AG08395 (cell line): Measurements from ENCODE around the gene SMAD3.
A peak's percentile ranks its signal among the peaks of the same experiment; 100 is the strongest.

Experiments
- DNase-seq: peaks from one replicate; pipeline ENCODE4 v3.0.0; 2012; ENCODE audit warnings: mixed read lengths, low spot score

Gene SMAD3

DNA sequence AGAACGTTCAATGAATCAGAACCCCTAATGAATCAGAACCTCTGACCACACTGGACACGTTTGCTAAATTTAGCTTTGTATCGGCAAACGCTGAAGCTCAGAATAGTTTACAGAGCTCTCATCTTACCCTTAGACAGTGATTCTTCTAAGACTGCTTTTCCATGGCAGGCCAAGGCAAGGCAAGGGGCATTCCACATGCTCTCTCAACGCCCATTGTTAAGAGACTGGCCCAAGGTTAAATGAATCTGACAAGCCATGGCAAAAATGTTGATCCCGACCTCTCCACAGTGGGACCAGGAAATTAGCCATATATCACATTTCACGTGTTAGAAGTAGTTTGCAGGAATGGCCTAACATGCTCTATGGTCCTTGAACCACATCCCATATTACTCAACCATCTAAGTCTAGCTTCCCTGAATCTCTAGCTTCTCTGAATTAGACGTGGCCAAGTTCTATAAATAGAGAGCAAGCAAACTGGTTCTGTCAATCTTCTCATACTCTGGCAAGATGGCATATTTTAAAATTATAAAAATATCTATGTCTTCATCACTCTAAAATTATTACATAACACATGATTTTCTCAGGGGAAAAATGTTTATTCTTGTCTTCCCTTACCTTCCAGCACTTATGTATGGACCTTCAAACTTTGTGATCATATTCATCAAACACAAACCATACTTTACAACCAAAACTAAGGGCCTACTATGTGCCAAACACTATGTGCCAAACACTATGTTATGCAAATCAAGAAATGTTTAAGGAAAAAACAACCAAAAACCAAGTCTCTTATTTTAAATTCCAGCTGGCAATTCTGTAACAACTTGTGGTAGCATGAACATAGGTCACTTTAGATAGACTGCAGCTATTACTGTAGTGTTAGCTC, 134.7 kb downstream of the SMAD3 start:
- DNase-seq: no peak

DNA sequence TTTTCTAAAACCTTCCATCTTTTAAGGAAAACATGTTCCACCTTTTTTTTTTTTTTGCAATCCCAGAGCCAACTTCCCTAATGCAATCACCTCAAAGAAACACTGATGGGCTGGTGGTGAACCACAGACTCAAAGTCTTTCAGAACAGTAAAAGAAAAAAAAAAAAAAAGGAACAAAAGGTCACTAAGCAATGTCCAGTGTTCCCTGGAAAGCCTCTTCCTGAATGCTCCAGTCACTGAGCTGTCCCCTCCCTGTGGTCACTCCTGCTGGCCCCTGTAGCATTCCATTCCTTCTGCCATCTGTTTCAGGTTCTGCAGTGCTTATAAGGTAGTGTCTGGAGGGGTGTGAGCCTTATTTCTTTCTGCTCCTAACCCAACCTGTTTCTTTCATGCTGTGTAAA, 135.7 kb downstream of the SMAD3 start:
- DNase-seq: no peak

DNA sequence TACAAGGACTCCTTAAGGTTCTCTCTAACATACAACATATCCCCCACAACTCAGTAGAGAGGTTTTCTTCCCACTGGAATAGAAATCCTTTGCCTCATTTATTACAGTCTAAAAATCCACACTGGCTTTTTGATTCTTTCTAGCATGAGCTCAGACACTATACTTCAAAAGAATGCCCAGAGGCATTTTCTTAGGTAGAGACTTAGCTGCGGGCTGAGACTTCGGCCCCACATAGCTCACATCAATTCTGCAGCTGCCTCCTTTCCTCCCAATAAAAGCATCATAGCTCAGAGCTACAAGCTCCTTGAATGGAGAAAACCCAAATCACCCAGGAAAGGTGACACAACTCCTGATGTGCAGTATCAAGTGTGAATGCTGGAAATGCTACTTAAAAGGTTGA, 136.7 kb downstream of the SMAD3 start:
- DNase-seq: no peak

DNA sequence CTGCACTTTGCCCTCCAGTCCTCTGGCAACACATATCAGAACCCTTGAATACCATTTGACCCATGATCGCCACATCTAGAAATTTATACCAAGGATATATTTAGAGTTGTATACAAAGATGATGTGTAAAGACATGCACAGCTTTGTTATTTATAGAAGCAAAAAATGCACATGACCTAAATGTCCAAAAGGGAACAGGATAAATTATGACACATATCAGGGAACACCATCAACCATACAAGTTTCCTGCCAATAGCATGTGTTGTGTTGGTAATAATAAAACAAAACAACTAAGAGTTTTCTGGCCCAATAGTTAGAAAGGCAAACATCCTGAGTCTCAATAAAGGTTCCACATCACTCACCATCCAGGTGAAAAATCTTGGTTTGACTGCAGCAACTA, 137.6 kb downstream of the SMAD3 start:
- DNase-seq: no peak

DNA sequence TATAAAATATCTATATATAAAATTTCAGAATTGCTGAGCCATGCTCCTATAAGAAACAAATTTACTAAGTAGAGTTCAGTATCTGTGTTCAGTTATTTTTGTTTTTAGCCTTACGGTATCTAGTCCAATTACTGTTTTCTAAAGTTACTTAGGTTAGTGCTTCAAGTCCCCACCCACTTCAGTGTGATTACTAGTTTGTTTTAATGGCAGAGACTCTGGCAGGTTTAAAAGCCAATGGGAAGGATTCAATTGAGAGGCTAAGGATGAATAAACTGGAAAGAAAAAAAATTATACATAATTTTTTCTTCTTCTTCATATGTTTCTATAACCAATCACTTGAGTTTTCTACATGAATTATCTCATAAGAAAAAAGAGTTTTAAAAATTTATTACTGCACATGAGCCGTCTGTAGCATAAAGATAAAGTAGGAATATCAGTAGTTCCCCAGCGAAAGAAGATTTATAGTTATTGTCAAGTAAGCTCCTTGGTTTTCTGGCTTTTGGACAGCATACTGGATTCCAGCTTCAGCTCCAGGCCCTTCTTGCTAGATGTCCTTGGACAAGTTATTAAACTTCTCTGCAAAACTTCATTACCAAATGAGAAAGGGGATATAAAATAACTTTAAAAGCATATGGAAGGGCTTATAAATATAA, 142.3 kb downstream of the SMAD3 start:
- DNase-seq: no peak

DNA sequence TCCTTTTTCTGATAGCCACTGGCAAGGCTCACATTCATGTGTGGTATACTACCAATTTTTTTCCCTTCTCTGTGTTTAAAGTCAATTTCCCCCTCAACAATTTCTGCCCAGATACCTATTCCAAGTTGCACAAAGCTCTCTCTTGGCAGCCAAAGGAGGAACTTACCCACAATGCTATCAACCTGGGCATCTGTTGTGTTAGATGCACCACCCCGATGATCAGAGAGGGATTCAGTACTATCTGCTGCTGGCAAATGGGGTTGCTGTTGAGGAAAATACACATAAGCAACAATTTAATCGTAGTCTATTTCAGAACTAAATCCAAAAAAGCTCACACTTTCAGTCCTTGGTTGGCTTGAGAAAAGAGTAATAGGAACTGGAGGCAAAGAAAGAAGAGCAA, 143.0 kb downstream of the SMAD3 start:
- no peak for DNase-seq

DNA sequence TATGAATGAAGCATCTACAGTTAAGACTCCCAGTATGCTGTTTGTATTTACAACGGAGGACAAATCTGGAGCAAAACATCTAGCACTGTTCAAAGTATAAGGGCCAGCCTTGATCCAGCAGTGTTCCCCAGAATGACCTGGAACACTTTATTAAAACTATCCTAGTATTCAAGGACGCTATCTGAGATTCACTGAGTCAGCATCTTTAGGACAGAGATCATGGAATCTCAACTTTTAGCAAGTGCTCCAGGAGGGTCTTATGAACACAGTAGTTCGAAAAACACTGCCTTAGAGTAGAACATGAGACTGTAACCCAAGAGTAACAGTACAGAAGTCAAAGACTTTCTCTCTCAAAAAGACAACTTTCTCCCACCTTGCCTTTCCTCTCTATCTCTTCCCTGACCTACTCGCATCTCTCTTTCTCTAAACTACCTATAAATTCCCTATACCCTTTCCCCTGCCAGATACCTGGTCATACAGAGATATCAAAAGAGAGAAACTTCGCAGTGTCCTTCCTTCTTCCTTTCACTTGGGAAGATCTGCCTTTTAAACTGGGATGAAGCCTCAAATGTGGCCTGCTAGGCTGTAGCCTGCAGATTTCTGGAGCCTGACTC, 145.3 kb downstream of the SMAD3 start:
- no peak for DNase-seq

DNA sequence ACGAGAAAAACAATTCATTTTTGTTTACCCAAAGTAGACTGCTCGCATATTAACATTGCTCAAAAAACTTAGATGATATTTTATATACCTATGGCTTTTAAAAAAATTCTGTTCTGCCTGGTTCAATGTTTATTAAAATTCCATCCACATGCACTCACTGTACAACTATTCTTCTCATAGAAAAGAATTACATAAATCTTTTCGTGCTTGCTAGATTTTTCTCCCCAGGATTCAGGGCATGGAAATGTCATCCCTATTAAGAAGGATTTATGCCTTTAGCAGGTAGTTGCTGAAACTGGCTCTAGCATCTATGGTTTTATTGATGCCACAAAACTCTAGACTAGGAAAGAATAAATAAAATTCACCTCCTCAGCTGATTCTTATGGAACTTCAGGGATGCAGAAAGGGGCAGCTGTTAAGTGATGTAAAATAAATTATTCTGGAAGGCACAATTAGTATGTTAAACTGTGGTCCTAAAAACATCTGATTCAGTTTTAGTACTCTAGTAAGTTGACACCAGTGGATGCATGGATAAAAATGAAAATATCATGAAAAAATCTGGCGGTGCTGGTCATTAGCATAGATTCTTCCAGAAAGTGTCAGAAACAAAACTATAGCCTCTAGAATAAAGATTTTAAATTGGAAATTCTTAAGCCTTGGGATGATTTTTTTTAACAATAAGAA, 147.4 kb downstream of the SMAD3 start:
- DNase-seq: no peak

DNA sequence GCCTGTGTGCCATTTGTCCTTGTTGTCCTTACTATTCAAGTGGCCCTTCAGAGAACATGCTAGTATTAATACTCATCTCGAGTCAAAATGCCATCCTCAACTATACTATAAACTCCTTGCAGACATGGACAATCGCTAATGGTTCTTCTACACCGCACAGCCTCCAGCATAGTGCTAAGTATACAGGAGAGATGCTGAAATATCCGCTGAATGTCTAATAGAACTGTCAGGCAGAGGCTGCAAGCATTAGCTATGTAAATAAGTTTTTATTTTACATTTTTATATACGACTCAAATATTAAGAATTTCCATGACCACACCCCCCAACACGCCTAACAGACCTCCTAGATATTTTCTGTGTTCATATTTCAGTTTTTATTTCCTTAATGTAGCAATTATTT, 149.7 kb downstream of the SMAD3 start:
- DNase-seq: no peak

DNA sequence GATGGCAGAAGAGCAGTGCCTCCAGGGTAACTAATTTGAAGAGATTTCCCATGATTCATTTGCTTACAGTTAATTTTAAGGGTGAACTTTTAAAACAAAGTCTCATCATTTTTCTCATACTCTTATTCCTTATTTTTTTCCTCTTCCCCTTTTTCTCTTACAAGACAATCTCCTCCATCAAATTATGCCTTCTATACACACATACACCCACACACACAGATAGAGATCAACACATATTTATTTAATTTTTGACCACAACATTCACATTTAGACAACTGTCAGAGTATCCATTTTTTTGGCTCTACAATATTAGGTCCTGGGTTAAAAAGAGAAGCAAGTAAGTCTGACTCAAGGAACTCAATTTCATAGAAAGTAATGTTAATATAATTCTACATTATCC, 151.5 kb downstream of the SMAD3 start:
- DNase-seq: no peak

DNA sequence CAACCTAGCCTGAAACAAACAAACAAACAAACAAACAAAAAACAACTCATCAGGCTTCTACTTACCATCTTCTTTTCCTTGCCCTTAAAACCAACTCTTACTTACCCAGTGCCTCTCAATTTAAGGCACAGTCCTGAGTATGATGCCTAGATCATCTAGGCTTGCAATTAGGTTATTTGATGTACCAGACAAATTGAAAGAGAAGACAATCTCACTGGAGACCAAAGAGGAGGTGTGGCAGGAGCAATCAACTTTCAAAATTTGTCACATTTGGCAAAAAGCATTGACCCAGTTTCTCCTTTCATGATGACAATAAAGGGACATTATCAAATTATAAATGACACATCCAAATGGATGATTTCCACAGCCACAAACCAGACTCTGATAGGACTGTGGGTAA, 153.0 kb downstream of the SMAD3 start:
- DNase-seq: no peak

DNA sequence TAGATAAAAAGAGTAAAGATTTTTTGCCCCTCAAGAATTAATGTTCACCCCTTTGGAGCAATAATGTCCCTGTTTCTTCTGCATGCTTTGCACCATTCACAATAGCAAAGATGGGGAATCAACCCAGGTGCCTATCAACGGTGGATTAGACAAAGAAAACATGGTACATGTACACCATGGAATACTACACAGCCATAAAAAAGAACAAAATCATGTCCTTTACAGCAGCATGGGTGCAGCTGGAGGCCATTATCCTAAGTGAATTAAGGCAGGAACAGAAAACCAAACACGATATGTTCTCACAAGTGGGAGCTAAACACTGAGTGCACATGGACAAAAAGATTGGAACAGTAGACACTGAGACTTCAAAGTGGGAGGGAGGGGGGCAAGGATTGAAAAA, 153.9 kb downstream of the SMAD3 start:
- no peak for DNase-seq

DNA sequence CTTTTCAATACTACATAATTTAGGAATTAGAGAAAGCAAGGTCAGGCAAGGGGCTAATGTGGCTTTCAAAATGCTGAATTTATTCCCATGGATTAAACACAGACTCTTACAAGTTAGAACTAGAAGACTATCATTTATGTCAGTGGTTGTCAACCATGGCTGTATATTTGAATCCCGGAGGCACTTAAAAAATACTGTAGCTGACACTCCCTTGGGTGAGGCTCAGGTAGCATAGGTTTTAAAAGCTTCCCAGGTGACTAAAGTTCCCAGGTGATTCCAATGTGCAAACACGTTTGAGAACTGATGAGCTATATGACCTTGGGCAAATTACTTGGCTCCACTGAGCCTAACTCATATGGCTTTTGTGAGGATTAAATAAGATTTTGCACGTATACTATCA, 159.5 kb downstream of the SMAD3 start:
- no peak for DNase-seq

DNA sequence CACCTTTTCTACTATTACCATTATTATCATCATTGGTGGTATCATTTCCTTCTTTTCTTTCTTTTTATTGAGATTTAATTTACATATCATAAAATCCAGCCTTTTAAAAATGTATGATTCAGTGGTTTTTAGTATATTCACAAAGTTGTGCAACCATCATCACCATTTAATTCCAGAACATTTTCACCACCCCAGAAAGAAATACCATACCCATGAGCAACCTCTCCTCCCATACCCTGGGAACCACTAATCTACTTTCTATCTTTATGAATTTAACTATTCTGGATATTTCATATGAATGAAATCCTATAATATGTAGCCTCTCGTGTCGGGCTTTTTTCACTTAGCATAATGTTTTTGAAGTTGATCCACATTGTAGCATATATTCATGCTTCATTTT, 159.9 kb downstream of the SMAD3 start:
- peak; percentile 52 for DNase-seq

DNA sequence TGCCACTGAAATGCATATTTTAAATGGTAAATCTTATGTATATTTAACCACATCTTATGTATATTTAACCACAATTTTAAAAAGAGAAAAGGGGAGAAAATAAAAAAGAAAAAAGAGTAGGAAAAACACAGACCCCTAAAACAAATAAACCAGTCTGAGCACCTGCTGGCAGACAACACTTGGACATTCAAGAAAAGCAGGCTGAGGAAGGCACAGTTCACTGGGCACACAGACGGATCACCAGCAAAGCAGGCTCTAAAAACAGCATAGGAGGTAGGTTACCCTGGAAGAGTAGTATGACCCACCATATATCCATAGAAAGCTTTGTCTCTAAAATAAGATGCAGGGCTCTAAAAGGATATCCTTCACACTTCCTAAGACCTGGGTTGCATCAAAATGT, 162.0 kb downstream of the SMAD3 start:
- DNase-seq: no peak

DNA sequence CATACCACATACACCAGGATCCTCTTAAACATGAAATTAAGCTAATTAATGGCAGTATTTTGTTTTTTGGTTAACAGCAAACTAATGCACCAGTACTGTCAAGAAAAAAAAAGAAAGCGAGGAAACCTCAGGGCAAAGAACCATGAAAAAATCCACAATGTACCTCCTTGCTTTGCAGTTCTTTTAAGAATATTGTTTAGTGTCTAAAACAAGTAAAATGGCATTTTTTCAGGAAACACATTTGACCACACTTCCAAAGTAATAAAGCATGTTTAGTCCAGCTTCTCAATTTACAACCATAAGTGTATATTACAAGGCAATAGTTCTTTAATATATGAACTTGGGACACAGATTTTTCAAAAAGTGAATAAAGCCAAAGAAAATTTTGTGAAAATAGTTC, 162.4 kb downstream of the SMAD3 start:
- DNase-seq: no peak

DNA sequence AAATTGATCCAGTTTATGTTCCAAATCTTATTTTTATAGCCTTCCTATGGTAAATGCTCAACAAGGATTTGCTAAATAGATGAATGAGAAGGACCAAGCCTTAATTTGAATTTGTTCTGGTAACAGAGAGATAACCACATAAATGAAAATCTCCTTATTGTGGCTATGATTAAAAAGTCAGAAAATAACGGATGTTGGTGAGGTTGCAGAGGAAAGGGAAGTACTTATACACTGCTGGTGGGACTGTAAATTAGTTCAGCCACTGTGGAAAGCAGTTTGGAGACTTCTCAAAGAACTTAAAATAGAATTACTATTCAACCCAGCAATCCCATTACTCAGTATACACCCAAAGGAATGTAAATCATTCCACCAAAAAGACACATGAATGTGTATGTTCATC, 162.9 kb downstream of the SMAD3 start:
- no peak for DNase-seq

DNA sequence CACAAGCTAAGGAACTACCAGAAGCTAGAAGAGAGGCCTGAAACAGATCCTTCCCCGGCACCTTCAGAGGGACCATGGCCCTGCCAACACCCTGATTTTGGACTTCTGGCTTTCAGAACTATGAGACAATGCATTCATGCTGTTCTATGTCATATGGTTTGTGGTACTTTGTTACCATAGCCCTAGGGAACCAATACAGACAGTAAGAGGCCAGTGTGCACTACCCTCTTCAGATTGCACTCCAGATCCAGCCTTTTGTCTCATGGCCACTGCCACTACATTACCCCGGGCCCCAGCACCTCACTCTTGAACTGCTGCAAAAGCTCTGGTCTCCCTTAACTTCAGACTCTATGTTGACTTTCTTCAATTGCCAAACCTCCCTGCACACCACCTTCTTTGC, 165.1 kb downstream of the SMAD3 start:
- DNase-seq: no peak

DNA sequence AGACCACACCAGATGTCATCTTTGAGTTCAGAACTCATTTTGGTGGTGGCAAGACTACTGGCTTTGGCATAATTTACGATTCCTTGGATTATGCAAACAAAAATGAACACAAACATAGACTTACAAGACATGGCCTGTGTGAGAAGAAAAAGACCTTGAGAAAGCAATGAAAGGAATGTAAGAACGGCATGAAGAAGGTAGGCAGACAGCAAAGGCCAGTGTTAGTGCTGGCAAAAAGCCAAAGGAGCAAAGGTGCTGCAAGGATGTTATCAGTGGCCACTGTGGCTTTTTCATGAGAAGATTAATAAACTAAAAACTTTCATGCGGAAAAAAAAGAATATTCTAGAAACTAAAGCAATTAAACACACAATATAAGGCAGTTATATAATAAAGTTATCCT, 167.2 kb downstream of the SMAD3 start:
- no peak for DNase-seq

DNA sequence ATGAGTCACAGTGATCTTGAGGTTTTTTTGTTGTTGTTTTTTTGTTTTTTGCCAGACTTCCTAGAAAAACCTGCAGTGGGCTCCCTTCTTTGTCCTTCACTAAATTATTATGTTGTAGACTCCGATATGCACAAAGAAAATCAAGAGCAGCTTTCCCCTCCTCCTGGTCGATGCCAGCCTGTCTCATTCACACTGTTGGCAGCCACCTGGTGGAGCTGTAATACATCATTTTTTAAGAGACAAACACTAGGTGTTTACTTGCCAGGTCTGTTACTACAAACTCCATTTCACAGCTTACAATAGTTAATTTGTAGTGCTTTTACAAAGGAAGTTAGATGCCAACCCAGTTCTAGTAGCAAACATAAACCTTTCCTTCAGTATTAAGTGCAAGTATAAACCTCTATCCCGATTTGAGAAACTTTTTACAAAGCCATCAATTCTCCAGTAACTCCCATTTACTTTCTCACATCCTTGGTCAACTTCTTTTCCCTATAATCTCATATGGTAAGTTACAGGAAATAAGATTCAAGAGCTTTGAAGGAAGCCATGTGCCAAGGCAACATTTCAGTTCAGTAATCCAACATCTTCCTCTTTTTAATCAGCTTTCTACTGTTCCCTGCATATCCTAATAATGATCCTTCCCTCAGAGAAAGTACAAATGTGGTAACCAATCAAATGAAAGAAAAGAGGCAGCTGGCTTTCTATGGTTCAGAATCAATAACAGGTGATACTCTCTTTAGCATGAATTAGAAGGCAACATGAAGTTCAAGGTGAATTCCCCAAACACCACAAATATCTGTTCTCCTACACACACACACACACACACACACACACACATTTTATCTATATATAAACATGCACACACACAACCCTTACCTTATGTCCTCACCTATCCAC, 175.1 kb downstream of the SMAD3 start:
- no peak for DNase-seq

DNA sequence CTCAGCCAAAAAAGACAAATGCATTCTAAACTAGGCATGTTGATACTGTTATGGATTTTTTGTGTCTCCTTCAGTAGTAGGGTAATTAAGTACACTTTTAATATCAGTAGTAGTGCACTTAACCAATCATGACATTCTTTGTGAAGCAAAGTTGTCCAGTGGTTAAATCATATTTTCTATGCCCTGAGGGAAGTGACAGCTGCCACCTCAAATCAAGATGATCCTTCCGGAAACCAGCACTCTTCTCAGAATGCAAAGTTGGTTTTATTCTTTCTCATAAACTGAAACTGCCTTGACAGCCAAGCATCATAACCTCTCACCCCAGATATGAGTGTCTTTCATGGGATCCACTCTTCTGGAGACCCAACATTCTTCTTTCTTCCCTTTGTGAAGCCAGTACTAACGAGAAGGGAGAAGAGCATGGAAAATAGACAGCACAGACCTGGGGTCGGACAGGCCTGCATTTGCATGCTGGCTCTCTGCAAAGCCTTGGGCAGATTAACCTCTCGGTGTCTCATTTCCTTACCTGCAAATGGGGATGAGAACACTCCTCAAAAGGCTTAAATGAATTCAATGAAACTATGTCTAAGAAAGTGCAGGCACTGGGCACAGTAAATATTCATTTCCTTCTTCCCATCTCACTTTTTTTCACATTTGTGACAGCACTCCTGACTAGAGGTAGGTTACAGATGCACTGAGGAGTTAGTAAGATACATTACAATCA, 175.9 kb downstream of the SMAD3 start:
- no peak for DNase-seq
